HG02885 (cell line): Measurements from ENCODE around the gene JUN.
A peak's percentile ranks its signal among the peaks of the same experiment; 100 is the strongest.

ENCODE experiments used
- ATAC-seq: cut with Tn5 transposase; IDR thresholded peaks from one replicate; pipeline ENCODE4 v1.9.1; 2021; ENCODE audit warnings: mild to moderate bottlenecking; ENCODE audit not compliant: unreplicated experiment, poor library complexity

Gene JUN

DNA sequence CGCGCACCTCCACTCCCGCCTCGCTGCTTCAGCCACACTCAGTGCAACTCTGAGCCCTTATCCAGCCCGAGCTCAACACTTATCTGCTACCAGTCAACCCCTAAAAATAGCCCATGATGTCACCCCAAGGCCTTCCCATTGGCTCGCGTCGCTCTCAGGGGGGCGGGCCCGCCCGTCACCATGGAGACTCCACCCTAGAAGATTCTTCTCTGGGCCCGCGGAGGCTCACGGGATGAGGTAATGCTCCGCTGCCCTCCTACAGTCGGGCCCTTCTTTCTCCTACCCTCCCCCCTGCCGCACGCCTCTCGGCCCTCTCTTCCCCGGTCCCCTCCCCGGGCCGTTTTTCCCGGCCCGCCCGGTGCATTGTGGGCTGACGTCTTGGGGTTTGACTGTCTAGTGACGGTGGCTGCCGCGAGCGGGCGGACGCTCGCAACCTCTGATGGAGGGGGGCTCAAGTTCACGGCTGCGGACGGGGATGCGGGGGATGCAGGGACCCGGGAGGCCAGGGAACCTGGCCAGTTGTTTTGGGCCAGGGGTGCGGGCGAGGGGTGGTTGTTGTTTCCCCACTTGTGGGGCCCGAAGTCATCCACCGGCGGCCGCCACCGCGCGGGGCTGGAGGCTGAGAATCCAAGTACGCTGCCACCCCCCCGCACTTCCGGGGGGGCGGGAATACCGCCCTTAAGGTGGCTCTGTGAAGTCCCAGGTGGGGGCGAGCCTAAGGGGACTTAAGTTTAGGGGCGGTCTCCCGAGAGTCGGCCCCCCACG, at the start of gene JUN:
JUN (minus strand) TSS at position 55 of the 765 bp plus-strand sequence. CDS start 977 bp downstream, outside the sequence.
- peak; percentile 82 for ATAC-seq

DNA sequence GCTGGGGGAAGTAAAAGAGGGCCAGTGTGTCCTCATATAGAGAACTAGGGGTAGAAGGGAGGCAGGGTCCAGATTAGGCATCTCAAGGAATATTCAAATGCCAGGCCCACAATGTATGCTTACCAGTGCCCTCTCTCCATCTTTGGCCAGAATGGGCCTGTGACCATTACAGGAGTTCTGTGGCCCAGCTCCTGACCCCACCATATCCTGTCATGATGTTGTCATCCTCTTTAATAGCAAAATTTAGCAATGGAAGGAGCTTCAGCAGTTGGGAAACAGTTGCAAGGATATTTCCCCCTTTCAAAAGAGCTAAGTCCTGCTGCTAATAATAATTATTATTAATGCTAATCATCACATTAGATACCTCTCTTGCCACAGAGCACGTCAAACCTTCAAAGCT, 49.3 kb upstream of the JUN start:
- ATAC-seq = no peak

DNA sequence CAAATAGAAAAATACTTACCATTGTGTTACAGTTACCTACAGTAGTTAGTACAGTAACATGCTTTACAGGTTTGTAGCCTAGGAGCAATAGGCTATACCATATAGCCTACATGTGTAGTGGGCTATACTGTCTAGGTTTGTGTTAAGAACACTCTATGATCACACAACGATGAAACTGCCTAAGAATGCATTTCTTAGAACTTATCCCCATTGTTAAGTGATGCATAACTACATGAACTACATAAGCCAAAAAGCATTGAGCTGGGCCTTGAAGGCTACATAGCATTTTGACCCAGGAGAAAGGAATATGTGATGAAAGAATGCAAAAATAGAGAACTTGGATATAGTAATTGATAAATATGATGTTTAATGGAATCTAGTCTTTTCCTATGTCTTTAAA, 46.4 kb upstream of the JUN start:
- ATAC-seq = no peak

DNA sequence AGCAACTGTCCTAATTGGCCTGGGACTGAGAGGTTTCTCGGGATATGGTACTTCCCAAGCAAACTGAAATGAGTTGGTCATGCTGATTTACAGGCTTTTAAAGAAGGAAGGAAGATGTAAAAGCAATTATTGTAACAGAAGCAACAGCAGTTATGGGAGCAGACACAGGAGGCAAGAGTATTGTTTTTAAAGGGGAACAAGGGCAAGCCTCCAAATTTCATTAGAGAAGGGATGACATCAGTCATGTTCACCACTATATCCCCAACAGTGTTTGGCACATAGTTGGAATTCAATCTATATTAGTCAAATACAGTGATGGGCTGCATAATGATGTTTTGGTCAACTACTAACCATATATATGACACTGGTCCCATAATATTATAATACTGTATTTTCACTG, 46.0 kb upstream of the JUN start:
- ATAC-seq = no peak

DNA sequence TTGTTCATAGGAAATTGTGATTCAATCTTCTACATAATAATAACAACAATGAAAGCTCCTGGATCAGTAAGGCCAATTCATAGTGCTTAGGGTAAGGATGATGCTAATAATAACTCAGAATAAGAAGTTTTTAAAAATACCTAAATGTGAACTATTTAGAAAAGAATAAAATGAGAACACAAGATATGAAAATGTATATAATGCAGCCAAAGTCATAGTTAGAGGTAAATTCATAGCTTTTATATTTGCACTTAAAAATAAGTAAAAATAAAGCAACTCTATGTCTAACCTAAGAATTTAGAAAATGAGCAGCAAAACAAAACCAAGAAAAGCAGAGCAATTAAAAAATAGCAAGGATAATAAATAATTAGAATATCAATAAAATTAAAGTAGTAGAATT, 43.5 kb upstream of the JUN start:
- no peak for ATAC-seq

DNA sequence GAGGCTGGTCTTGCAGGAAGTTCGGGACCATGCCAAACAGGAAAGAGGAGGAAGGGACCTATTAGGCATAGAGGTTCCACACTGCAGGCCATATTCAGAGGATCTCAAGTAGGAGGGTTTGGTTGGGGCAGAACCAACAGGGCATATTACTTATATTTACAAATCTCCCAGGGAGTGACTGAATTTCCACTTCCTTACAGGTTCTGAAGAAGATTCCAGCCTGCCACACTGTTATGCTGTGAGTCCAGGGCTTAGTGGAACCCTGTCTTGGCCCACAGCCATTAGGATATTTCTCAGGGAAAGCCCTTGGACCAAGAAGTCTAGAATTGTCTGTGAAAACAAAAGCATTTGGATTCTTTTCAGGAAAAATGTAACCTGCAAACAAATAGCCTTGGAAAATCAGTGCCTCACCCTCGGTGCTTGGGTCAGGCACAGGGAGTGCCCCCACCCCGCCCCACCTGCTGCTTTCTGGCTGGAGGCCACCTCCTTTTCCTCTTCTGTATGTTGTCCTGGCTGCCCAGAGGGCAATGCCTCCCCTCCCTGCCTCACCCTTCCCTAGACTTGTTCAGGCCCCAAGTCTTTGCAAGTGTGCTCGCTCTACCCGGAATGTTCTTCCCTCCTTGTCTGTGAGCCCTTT, 41.0 kb upstream of the JUN start:
- ATAC-seq = no peak

DNA sequence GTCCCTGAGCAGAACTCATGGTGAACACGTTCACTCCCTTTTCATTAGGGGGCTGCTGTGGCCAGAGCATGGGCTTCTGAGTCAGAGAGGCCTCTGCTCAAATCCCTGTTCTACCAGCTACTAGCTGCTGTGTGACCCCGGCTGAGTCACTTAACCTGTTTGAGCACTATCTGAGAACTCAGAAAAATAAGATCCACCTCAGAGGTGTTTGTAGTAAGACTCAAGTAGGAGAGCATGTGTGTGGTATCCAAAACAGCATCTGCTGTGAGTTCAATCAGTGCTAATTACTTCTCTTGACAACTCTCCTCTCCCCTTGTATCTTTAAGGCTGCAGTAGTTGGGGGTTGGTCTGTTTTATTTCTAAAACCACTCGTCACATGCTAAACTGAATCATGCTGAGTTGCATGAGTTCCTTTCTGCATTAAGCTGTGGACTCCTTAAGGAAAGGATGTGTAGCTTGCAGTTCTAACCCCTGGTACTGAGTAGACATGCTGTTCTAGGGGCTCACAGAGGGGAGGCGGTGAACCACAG, 39.7 kb upstream of the JUN start:
- no peak for ATAC-seq

DNA sequence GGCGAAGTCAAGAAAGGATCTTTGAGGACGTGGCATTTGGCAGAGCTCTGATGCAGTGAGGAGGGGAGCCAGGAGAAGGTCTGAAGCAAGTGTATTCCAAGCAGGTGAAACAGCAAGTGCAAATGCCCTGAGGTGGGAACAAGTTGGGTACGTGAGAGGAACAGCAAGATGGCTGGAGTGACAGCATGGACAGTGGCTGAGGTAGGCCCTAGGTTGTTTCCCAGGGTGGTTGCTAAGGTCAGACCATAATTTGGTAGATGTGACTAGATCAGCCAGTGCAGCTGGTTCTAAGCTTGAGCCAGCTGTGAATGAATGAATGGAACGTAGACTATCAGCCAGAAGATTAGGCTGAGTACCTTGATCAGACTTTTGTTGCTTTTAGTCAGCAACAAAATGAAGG, 37.5 kb upstream of the JUN start:
- no peak for ATAC-seq

DNA sequence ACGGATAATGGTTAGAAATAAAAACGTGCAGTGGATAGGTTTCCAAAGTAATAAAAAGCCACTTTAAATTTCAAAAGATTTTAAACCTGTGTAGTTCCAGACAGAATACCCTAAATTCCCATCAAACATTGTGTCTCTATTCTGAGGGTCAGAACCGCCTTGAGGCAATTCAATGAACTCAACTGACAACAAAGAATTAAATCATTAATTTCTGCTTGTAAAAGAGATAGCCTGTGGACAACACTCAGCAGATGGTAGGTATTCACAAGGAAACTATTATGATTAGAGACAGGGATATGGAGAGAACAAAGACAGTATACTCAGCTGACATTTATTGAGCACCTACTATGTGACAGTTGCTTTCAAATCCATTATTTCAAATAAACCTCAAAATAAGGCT, 35.1 kb upstream of the JUN start:
- ATAC-seq = no peak

DNA sequence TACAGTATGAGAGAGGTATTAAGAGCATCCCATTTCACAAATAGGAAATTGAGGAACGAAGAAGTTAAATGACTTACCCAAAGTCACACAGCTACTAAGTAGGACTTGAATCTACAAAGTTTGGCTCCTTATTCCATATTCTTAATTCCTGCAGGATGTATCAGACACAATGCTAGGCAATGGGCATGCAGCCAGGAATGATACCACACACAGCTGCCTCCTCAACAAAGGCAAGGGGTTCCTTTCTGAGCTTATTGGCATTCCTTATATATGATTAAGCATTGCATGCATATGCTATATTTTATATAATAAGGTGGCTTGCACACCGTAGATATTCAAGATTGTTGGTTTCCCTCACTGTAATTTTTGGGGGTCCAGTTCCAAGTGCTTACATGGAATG, 34.2 kb upstream of the JUN start:
- ATAC-seq = no peak

DNA sequence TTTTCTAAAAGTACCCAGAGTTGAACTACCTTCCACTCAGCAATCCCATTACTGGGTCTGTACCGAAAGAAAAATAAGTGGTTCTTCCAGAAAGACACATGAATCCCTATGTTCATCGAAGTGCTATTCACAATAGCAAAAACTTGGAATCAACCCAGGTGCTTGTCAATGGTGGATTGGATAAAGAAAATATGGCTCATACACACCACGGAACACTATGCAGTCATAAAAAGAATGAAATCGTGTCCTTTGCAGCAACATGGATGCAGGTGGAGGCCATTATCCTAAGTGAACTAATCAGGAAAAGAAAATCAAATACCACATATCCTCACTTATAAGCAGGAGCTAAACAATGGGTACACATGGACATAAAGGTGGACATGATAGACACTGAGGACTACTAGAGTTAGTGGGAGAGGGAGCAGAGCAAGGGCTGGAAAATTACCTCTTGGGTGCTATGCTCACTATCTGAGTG, 32.9 kb upstream of the JUN start:
- no peak for ATAC-seq

DNA sequence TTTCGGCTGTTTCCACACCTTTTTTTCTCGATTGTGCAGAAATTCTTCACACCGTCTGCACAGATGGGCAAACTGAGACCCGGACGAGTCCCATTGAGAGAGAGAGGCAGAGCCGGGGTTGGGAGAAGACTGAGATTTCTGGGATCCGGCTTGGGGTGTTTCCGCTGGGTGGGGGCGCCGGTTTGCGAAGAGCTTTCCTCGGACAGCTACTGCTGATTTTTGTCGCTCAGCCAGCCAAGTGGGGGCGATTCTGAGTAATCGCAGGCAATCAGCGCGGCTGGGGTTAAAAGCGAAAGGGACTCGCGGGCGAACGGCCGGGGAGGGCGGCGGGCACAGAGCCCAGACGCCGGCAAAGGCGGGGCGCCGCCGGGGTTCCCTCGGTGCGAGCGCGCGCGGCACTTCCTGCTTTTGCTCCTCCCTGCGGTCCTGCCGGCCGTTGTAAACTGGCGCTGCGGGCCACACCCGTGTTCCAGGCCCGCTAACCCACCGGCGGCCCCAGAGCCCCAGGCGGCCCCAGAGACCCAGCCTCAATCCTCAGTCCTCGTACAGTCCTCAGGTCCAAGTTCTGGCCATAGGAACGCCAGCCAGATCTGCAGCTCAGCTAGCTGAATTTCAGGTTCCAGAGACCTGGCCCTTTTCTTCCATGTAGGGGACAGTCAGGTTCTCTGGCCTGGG, 32.4 kb upstream of the JUN start:
- peak; percentile 90 for ATAC-seq

DNA sequence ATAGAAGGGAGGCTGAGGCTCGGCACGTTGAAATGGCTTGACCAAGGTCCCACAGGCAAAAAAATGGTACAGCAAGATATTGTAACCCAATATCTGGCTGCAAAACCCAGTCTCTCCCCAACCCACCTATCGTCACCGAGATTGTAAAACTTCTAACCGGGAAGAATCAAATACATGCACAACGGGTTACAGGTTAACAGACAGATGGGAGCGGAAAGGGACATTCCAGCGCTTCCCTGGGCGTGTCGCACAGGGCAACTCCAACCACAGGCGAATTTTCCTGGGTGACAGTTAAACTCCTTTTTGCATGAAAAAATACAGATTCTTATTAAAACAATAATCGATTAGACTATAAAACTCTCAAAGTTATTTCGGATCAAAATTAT, 31.8 kb upstream of the JUN start:
- no peak for ATAC-seq

DNA sequence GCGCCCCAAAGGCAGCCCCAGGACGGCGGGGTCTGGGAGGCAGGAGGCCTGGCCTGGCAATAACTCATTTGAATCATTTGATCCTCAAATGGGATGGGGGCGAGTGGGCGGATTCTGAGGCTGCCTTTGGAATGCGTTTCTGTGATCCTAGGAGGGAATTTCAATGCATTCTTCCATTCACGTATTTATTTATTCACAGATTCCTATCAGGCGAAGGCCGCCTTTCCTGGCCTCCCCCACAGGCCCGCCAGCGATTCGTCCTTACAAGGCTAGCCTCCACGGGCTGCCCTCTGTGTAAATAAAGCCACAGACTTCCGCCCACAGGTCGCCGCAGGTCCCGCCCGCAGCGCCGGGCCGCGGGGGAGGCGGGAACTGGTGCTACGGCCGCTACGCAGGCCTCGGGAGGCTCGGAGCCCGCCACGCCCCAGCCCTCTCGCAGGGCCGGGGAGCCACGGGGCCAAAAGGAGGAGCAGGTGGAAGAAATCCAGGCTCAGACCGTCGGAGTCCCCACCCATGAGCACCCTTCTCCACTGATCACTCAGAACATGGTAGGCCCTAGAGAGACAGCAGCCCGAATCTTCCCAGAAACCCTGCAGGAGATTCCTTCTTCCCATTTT, 31.3 kb upstream of the JUN start:
- ATAC-seq = peak; percentile 69

DNA sequence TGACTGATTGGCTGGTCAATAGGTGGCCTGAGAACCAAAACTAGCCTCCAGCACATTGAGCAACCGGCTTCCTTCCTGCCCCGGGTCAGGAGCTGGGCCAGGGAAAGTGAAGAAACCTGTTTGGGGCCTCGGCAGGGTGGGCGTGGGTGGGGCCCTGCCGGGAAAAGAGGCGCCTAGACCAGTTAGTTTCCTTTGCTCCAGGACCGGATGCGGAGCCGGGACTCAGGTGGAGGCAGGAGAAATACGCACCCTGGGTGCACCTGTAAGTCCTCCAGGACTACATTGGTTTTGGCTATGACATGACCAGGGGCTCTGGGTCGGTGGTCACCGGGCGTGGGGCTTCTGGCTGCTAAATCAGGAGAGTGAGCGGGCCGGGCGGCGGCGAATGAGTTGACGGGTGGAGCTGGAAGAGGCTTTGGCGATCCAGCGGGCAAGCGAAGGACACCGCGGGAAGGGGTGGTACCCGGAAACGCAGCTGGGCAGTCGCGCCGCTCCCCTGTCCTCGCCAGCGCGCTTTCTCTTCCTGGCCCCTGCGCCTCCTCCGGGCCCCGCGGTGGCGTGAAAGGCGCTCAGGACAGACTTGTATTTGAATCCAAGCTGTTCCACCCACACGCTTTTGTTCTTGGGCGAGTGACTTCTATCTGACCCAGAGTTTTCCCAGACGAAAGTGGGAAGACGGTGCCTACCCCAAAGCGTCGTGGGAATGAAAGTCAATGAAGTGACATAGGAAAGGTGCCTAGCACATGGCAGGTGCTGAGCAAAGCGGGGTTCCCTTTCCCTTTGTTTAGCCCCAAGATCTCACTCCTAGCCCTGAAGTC, 30.6 kb upstream of the JUN start:
- no peak for ATAC-seq

DNA sequence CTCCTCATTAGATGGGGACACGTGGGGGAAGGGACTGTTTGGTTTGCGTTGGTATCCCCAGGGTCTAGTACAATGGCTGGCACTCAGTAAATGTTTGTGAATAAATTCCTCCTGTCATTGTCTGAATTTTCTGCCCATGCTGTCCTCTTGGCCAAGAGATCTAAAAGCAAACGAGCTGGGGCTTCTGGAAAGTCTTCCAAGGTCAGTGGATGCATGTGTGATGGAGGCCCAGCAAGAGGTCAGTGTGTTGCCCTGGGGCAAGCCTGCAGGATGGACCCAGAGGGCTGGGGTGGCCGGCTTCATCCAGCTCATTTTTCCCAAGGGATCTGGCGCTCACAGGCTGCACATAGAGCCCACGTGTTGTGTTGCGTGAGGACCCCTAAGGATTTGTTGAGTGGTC, 30.0 kb upstream of the JUN start:
- ATAC-seq = no peak

DNA sequence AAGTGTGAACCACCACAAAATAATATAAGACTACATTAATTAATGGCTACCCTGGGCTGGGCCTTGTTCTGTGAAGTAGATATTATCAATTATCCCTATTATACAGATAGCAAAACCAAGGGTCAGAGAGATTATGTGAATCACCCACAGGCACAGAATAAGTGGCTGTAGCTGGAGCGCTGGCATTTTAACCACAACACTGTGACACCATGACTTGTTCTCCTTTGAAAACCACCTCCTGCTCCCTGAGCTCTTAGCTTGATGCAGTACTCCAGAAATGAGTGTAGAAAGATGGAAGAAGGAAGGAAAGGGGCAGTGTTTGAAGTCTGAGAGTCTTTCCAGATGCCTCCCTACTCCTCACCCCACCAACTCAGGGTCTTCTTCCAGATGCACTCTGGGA, 29.5 kb upstream of the JUN start:
- ATAC-seq = no peak

DNA sequence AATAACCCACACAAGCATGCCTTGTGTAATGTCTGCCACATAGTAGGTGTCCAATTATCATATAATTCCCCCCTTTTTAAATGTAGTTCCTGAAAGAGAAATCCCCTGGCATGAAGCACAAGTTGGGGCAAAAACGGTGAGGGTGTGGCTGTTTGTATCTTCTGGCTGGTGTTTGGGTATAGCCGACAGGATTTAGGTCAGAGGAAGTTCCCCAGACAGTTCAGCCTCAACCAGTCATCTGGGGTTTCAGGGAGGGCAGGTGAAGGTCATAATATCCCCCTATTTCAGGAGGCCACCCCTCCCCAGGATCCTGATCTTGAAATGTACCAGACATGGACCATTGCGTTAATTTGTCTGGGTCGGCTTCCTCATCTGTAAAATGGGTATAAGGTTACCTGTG, 29.1 kb upstream of the JUN start:
- ATAC-seq = no peak

DNA sequence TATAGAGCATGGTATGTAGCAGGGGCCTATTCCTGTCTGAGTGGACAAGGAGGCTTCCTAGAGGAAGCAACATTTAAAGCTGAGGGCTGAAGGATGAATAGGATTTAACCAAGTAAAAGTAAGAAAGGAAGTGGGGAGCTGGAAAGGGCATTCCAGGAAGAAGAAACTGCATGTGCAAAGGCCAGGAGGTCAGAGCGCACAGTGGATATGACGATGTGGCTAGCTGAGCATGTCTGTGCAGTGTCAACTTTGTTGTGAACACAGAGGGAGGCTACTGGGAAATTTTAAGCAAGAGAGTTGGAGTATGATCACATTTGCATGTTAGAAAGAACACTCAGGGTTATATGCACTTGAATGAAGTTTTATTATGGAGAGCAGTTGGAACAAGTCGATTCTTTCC, 28.6 kb upstream of the JUN start:
- no peak for ATAC-seq

DNA sequence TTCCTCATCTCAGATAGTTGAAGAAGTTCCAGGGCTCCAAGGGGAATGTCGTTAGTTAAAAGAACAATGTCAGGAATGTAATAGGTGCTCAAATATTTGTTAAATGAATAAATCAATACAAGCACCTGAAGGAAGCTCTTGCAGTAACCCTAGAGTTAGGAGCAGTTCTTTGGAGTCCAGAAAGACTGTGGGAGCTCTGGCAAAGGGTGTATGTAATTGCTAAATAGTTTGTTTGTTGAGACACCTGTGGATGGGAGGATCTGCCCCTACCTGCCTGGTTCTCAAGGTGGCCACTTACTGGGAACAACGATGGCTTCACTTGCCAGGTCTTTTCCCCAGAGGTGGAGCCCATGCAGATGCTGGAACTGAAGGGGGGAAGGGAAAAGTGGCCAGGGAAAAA, 27.5 kb upstream of the JUN start:
- no peak for ATAC-seq
